GM18526 (cell line): ENCODE data around the gene KHDC1L.
A peak's percentile ranks its signal among the peaks of the same experiment; 100 is the strongest.

Source experiments
- POLR2A ChIP-seq: IDR thresholded peaks from 3 replicates; pipeline ENCODE4 v1.6.1; 2011; ENCODE audit not compliant: insufficient read length; ENCODE audit errors: extremely low read depth

The KHDC1L gene, protein sequence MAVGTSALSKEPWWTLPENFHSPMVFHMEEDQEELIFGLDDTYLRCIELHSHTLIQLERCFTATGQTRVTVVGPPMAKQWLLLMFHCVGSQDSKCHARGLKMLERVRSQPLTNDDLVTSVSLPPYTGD

DNA sequence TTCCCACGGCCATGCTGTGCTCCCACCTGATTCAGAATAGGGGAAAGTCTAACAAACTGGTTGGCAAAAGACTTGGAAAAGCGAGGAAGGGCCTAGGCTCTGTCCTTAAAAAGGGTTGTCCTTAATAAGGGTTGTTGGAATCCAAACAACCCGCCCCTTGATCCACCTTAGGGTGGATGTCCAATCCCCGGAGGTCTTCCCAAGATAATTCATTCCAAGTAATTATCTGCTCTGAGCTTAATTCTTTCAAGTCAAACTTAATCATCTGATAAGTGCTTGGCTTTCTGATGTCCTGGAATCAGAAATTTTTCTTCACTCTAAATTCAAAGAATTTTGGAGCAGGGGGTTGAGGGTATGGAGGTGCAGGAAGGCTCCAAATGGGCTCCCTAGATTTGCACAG lies at the start of gene KHDC1L:
KHDC1L (minus strand) TSS at position 101 of the 400 bp plus-strand sequence; CDS start at position 13, 88 bp downstream.
- TF ChIP-seq POLR2A = no peak

DNA sequence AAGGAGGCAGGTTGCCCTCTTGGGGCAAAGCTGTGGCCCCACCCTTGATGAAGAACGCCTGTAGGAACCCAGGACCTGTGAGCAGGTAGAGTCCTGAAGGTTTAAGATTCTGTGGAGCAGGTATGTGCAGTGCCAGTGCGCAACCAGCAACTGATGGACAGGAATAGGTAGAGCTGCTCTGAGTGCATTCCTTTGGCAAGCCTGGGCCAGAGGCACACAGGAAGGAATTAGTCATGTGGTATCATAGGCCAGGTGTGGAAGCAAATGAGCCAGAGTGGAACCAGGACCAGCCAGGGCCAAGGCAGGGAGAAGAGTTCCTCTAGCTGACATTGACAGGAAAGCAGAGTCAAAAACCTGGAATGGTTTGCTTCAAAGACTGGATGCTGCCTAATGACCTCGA lies 39.1 kb upstream of the KHDC1L start:
- TF ChIP-seq POLR2A = no peak

DNA sequence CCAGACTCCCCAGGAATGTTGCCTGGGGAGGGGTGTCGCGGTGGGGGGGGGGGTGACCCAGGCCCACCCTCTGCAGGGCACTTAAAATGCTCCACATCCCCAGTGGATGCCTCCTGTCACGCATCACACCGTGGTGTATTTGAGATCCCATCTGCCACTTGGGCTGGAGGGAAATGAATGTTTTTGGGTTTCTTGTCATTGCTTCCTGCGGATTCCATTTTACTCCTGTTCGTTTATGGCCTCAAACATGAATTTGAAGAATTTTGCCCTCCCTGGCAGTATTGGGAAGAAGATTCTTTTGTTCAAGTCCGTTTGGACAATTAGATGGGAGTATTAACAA lies 38.2 kb upstream of the KHDC1L start:
- TF ChIP-seq POLR2A = no peak

DNA sequence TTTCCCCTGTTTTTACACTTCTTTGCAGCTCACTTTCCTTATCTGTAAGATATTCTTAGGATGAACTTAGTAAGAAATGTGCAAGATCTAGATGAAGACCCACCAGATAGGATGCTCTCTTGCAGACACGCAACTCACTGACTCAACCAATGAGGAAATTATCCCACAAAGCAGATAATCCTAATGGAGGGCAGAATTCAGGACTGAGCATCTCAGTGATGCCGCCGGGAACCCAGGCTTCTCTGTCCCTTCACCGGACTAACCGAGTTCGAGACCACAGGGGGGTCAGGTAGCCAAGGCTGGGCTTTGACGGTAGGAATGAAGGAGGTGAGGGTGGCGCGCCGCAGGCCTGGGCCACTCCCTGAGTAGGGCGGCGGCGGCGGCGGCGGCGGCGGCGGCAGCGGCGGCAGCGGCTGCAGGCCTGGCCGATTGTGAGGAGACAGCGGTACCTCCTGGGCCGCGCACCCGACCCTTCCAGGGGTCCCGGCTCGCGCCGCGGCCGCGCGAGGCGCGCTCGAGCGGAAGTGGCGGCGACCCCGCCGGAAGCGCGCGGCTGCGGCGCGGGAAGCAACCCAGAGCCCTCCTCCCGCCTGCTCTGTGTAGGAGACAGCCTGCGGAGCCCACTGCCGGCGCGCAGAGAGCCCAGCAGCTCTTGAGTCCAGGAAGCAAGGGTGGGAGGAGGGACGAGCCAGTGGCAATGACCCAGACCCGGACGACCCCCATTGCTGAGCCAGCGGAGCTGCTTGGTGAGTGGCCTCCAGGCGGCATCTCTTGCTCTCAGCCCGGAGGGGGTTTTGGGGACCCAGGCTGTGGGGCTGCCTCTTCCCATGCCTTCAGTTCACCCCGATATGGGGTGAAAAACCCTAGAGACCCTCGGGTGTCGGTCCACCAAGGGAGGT lies 37.6 kb upstream of the KHDC1L start, which contains the start of gene KHDC1:
KHDC1 (minus strand) TSS at position 526 of the 899 bp plus-strand sequence. CDS start 20,679 bp downstream, outside the sequence.
- peak; percentile 76 for TF ChIP-seq POLR2A

DNA sequence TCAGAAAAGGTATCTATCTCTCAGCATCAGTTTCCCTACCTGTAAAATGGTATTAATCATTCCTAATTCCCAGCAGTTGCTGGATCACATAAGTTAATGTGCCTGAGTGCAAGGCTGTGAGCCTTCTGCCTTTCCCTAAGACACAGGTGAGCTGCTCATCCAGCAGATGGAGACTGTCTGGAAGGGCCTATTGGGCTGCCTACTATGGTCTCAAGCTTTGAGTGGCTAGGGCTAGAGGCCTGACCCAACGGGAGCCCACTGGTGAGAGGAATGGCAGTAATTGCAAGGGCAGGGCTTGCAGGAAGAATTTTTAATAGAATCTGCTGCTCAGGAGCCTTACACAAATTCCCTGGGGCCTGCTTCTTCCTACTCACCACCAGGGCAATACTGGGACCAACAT lies 33.4 kb upstream of the KHDC1L start:
- no peak for TF ChIP-seq POLR2A

DNA sequence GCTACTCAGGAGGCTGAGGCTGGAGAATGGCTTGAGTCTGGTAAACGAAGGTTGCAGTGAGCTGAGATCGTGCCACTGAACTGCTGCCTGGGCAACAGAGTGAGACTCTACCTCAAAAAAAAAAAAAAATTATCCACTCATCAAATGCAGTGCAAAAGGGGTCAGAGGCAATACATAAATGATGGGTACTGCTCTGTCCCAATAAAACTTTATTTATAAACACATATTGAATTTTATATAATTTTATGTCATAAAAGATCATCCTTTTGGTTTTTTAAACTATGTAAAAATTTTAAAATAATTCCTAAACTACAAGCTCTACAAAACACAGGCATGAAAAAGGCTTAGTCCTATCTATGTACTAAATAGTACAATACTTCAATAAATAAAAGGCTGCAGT lies 27.4 kb upstream of the KHDC1L start:
- no peak for TF ChIP-seq POLR2A

DNA sequence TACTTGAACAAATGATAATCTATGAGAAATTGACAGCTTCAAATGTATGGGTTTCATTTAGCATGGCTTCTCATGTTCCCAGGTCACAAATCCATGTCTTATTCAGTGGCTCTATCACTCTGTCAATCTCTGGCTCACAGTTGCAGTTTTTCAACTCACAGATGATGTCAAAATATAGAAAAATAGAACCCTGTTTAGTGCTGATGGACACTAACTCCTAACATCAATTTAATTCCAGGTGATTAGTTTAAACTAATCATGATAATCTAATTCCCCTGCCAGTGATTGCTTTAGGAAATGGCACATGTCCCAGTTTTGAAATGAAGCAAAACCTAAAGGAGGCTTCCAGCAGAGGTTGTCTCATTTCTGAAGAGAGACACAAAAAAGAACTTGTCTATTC lies 24.7 kb upstream of the KHDC1L start:
- no peak for TF ChIP-seq POLR2A

DNA sequence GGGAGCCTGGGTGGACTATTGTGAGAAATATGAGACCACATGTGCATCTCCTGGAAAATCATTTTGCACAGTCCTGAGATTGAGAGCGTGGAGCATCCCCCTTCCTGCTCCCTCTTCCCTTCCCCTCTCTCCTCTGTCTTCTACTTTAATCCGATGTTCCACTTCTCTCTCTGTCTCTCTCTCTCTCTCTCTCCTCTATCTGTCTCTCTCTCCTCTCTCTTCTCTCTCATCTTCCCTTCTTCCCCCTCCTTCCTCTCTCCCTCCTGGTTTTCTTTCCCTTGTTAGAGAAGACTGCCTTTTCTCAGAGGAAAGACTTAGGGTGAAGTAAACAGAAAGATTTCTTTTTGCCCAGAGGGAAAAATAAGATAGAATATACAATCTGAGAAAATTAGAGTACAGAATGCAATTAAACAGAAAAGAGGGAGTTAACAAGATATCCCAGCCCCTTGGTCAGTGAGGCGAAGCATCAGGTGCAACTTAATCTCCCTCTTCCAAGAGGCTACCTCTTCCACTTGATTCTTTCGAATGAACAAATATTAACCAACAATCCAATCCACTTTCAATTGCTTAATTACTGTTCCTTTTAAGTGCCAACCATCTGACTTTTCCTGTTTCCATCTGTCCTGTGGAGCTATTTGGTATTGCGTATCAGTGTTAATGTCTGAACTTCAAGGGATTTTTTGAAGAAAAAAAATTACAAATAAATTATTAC lies 23.1 kb upstream of the KHDC1L start:
- no peak for TF ChIP-seq POLR2A

DNA sequence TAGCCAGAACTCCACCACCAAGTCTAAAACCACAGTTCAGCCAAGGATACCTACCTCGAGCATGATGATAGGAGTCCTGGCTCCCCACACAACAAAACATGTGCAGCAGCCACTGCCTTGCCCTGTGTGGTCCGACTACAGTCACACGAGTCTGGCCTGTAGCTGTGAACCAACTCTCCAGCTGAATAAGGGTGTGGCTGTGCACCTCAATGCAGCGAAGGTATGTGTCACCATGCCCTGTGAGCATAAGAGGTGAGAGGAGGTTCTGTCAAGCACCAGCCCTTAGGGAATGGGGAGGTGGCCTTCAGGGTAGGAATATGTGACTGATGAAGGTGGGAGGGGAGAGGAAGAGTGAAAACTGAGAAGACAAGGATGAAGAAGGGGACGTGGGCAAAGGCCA lies 16.7 kb upstream of the KHDC1L start:
- no peak for TF ChIP-seq POLR2A

DNA sequence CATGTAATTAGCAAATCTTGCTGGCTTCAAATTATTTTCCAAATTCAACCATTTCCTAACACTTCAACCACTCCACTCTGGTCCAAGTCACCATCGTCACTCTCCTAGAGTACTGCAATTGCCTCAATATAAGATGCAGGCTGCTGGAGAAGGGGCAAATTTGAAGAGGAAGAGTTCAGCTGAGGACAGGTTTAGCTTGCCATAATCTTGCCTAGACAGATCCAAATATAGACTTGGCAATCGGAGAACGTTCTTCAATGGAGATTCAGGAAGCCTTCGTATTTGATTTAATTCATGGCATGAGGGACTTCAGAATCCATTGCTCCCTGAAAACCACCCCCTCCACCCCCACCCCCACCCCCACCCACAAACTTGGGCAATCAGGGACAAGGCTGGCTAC lies 15.4 kb upstream of the KHDC1L start:
- TF ChIP-seq POLR2A = no peak

DNA sequence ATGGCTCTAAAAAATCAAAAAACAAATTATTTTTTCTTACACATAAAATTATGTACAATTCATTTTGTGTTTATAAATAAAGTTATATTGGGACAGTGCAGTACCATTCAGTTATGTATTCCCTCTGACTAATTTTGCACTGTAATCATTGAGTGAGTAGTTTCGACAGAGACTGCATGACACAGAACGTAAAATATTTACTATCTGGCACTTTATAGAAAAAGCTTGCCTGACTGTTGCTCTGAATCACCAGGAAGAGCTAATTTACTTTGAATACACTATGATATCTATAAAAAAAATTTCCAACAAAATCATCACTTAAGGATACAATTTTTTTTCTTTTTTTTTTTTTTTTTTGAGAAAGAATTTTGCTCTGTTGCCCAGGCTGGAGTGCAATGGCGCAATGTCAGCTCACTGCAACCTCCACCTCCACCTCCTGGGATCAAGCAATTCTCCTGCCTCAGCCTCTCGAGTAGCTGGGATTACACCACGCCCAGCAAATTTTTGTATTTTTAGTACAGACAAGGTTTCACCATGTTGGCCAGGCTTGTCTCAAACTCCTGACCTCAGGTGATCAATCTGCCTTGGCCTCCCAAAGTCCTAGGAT lies 11.0 kb upstream of the KHDC1L start:
- TF ChIP-seq POLR2A = no peak

DNA sequence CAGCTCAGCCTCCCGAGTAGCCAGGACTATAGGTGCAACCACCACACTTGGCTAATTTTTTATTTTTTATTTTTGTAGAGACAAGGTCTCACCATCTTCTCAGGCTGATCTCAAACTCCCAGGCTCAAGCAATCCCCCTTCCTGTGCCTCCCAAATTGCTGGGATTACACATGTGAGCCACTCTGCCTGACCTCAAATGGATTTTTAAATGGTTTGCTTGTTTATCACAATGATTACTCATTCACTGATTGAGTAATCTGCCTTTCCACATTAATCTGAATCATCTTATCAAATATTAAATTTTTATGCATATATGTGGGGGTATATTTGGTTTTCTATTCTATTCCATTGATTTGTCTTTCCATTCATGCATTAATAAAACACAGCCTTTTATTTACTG lies 9.4 kb upstream of the KHDC1L start:
- TF ChIP-seq POLR2A = no peak

DNA sequence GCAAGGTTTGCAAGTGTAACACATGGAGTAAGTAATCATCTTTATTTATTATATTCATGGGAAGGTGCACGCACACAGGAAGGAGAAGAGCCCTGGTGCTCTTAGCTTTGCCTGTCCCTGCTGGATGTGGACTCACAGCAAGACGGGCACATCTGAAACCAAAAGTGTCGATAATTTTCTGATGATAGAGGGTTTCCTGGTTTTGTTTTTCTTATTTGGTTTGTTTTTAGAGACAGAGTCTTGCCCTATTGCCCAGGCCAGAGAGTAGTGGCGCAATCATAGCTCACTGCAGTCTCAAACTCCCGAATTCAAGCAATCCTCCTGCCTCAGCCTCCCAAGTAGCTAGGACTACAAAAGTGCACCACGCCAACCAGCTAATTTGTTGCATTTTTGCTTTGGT lies 7.8 kb upstream of the KHDC1L start:
- TF ChIP-seq POLR2A = no peak

DNA sequence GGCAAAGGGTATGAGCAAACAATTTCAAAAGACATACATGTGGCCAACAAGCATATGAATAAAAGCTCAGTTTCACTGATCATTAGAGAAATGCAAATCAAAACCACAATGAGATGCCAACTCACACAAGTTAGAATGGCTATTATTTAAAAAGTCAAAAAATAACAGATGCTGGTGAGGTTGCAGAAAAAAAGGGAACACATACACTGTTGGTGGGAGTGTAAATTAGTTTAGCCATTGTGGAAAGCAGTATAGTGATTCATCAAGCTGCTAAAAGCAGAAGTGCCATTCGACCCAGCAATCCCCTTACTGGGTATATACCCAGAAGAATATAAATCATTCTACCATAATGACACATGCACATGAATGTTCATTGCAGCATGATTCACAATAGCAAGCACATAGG lies 6.7 kb upstream of the KHDC1L start:
- TF ChIP-seq POLR2A = no peak

DNA sequence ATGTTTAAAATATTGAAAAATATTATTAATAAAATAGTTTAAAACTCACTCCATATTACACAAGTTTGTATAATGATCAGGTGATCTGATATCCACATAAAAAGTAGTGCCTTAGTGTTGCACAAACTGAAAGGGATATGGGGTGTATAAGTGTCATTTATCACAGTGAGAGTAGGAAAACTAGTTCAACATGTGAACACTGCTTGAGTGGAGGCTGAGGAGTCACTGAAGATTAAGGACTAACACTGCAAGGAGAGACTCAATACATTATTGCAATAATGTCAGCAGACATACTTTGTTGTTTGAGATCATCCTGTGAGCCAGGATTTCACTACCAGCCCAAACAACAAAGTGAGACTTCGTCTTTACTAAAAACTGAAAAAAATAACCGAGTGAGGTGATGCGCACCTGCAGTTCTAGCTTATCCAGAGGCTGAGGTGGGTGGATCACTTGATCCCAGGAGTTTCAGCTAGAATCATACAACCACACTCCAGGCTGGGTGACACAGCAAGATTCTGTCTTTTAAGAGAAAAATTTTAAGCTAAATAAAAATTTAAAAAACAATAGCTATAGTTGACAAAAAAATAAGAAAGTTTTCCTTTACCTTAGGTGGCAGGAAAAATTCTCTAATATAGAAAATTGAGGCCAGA lies 2.4 kb upstream of the KHDC1L start:
- no peak for TF ChIP-seq POLR2A
